ENCODE measurements around the gene CTNNA3.

DNA sequence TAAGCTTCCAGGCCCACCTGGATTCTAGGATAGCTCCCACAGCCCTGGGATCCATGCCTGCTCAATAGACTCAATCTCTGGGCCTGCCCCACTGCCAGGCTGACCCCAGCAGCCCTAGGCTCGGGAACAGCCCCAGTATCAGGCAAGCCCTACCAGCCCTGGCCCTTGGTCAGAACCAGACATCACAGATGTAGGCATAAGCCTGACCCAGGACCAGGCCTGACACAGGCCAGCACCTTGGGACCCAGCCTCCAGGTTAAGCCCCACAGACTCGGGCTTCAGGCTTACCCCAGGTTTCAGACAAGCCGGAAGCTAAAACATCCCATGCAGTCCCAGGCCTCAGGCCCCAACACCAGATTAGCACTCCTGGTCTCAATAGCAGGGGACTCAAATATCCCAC lies 1046.4 kb downstream of the CTNNA3 start:
- TF ChIP-seq, protein P1, sequence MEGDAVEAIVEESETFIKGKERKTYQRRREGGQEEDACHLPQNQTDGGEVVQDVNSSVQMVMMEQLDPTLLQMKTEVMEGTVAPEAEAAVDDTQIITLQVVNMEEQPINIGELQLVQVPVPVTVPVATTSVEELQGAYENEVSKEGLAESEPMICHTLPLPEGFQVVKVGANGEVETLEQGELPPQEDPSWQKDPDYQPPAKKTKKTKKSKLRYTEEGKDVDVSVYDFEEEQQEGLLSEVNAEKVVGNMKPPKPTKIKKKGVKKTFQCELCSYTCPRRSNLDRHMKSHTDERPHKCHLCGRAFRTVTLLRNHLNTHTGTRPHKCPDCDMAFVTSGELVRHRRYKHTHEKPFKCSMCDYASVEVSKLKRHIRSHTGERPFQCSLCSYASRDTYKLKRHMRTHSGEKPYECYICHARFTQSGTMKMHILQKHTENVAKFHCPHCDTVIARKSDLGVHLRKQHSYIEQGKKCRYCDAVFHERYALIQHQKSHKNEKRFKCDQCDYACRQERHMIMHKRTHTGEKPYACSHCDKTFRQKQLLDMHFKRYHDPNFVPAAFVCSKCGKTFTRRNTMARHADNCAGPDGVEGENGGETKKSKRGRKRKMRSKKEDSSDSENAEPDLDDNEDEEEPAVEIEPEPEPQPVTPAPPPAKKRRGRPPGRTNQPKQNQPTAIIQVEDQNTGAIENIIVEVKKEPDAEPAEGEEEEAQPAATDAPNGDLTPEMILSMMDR (IDR thresholded peaks at IDR 0.05): no peak
- TF ChIP-seq POLR2A (IDR thresholded peaks at IDR 0.05): no peak

Data from lower leg skin (tissue), 3 donors.